IMR-90 (cell line): ENCODE measurements around the gene INF2. TPM values are rescaled to one million over a fixed set of nuclear protein-coding genes. Genes with fewer than 3 reads are reported as not detected.

ENCODE experiments used
- ATAC-seq: fragments of 200-7000 bp; cut with Tn5 transposase; 2 replicates; pipeline ENCODE4 v1.9.1; 2020; ENCODE audit warnings: low read depth, mild to moderate bottlenecking, moderate library complexity
- BruUV-seq: library from RNA; stranded (reverse); fragments of 400-500 nt; replicated peaks from 2 replicates; lab custom pipeline; 2021; lab: Mats Ljungman, UMichigan
- CTCF ChIA-PET: fragments of 300-600 bp; formaldehyde crosslinking; extraction: SDS; loops from one replicate; lab custom pipeline; 2021; ENCODE audit warnings: antibody characterized with exemption; lab: Yijun Ruan, JAX
- POLR2A ChIA-PET: fragments of 300-600 bp; sonication (Branson Sonifier 250); formaldehyde crosslinking; loops from one replicate; lab custom pipeline; 2022; ENCODE audit warnings: antibody characterized with exemption; ENCODE audit not compliant: unreplicated experiment; lab: Charles Lee
- DNase-seq: peaks from one replicate; pipeline ENCODE4 v3.0.0; 2013
- H2AFZ ChIP-seq: replicated peaks from 2 replicates; pipeline ENCODE3; 2013; ENCODE audit warnings: low read length, mild to moderate bottlenecking; ENCODE audit not compliant: poor library complexity
- H2AK5ac ChIP-seq: 2 replicates; pipeline ENCODE4 v1.6.1; 2013; ENCODE audit warnings: low read depth, low read length, inconsistent platforms
- H2AK9ac ChIP-seq: replicated peaks from 2 replicates; pipeline ENCODE3; 2013; ENCODE audit warnings: mild to moderate bottlenecking, low read depth, low read length, moderate library complexity; ENCODE audit not compliant: poor library complexity
- H2BK120ac ChIP-seq: 2 replicates; pipeline ENCODE4 v1.6.1; 2013; ENCODE audit warnings: low read depth, low read length, inconsistent platforms
- H2BK15ac ChIP-seq: 3 replicates; pipeline ENCODE4 v1.6.1; 2013; ENCODE audit warnings: low read depth, low read length, inconsistent platforms
- H2BK20ac ChIP-seq: 2 replicates; pipeline ENCODE4 v1.6.1; 2013; ENCODE audit warnings: low read depth, mild to moderate bottlenecking, inconsistent platforms, low read length, moderate library complexity
- H2BK5ac ChIP-seq: 2 replicates; pipeline ENCODE4 v1.6.1; 2013; ENCODE audit warnings: mild to moderate bottlenecking, low read depth, low read length, inconsistent platforms; ENCODE audit not compliant: poor library complexity, severe bottlenecking
- H3K14ac ChIP-seq: replicated peaks from 2 replicates; pipeline ENCODE4 v1.6.1; 2013; ENCODE audit warnings: low read depth, low read length, inconsistent platforms
- H3K18ac ChIP-seq: 2 replicates; pipeline ENCODE4 v1.6.1; 2013; ENCODE audit warnings: low read depth, low read length, control low read depth
- H3K23ac ChIP-seq: 2 replicates; pipeline ENCODE4 v1.6.1; 2013; ENCODE audit warnings: low read depth, low read length, inconsistent platforms
- H3K27ac ChIP-seq: 2 replicates; pipeline ENCODE4 v1.5.1; 2013; ENCODE audit warnings: mild to moderate bottlenecking, control low read depth, low read length; ENCODE audit not compliant: insufficient read depth
- H3K27me3 ChIP-seq: 2 replicates; pipeline ENCODE4 v1.6.1; 2013; ENCODE audit warnings: low read length; ENCODE audit not compliant: control insufficient read depth, insufficient read depth
- H3K36me3 ChIP-seq: 2 replicates; pipeline ENCODE4 v1.6.1; 2013; ENCODE audit warnings: low read length, mixed read lengths; ENCODE audit not compliant: control insufficient read depth, insufficient read depth
- H3K4ac ChIP-seq: 2 replicates; pipeline ENCODE4 v1.6.1; 2013; ENCODE audit warnings: low read depth, low read length, inconsistent platforms
- H3K4me1 ChIP-seq: 2 replicates; pipeline ENCODE4 v1.6.1; 2013; ENCODE audit warnings: low read length, mixed read lengths; ENCODE audit not compliant: control insufficient read depth, insufficient read depth
- H3K4me2 ChIP-seq: 2 replicates; pipeline ENCODE4 v1.6.1; 2013; ENCODE audit warnings: low read depth, mild to moderate bottlenecking, control low read depth, low read length, moderate library complexity
- H3K4me3 ChIP-seq: 2 replicates; pipeline ENCODE4 v1.5.1; 2013; ENCODE audit warnings: low read depth, mild to moderate bottlenecking, control low read depth, low read length, moderate library complexity; ENCODE audit not compliant: insufficient read depth
- H3K56ac ChIP-seq: 2 replicates; pipeline ENCODE4 v1.6.1; 2013; ENCODE audit warnings: low read length, inconsistent platforms; ENCODE audit not compliant: insufficient read depth; ENCODE audit errors: extremely low read depth
- H3K79me1 ChIP-seq, 2 experiments: 2 replicates each; pipeline ENCODE4 v1.6.1; 2013; ENCODE audit warnings: low read length in 2 of 2, inconsistent platforms in 1 of 2, low read depth in 1 of 2
- H3K9ac ChIP-seq: 2 replicates; pipeline ENCODE4 v1.6.1; 2013; ENCODE audit warnings: low read depth, low read length, control low read depth
- H3K9me1 ChIP-seq: 2 replicates; pipeline ENCODE4 v1.6.1; 2013; ENCODE audit warnings: low read length, inconsistent platforms; ENCODE audit not compliant: insufficient read depth
- H3K9me3 ChIP-seq: 2 replicates; pipeline ENCODE4 v1.6.1; 2013; ENCODE audit warnings: low read length; ENCODE audit not compliant: control insufficient read depth, insufficient read depth
- H4K20me1 ChIP-seq: 2 replicates; pipeline ENCODE4 v1.6.1; 2013; ENCODE audit warnings: low read length, inconsistent platforms; ENCODE audit not compliant: insufficient read depth
- H4K5ac ChIP-seq: 2 replicates; pipeline ENCODE4 v1.6.1; 2013; ENCODE audit warnings: mild to moderate bottlenecking, low read depth, low read length, control low read depth
- H4K8ac ChIP-seq, 2 experiments: 2 replicates each; pipeline ENCODE4 v1.6.1; 2013; ENCODE audit warnings: low read depth in 2 of 2, low read length in 2 of 2, control low read depth in 1 of 2, inconsistent platforms in 1 of 2
- H4K91ac ChIP-seq: 2 replicates; pipeline ENCODE4 v1.6.1; 2013; ENCODE audit warnings: low read depth, low read length, inconsistent platforms; ENCODE audit not compliant: insufficient read depth
- BHLHE40 ChIP-seq: fragments of 150-350 bp; IDR thresholded peaks from 2 replicates; pipeline ENCODE4 v1.6.1; 2016; ENCODE audit warnings: mild to moderate bottlenecking, low read depth, low read length
- CEBPB ChIP-seq: IDR thresholded peaks from 2 replicates; pipeline ENCODE4 v1.6.1; 2012; ENCODE audit warnings: low read depth, low read length, improper control_type of control experiment
- CHD1 ChIP-seq: IDR thresholded peaks from 2 replicates; pipeline ENCODE4 v1.6.1; 2012; ENCODE audit warnings: low read depth, low read length, improper control_type of control experiment
- FOS ChIP-seq: fragments of 150-350 bp; IDR thresholded peaks from 2 replicates; pipeline ENCODE4 v1.6.1; 2016; ENCODE audit warnings: low read depth, low read length
- MAFK ChIP-seq: IDR thresholded peaks from 2 replicates; pipeline ENCODE4 v1.6.1; 2012; ENCODE audit warnings: low read depth, low read length, improper control_type of control experiment
- MAZ ChIP-seq: IDR thresholded peaks from 2 replicates; pipeline ENCODE4 v1.6.1; 2012; ENCODE audit warnings: low read depth, mild to moderate bottlenecking, low read length, improper control_type of control experiment, moderate library complexity, borderline replicate concordance
- MXI1 ChIP-seq: IDR thresholded peaks from 2 replicates; pipeline ENCODE4 v1.6.1; 2012; ENCODE audit warnings: low read depth, mild to moderate bottlenecking, low read length, moderate library complexity, borderline replicate concordance
- NFE2L2 ChIP-seq: fragments of 150-350 bp; IDR thresholded peaks from 2 replicates; pipeline ENCODE4 v1.6.1; 2016; ENCODE audit warnings: low read depth, mild to moderate bottlenecking, low read length
- POLR2A ChIP-seq: IDR thresholded peaks from 2 replicates; pipeline ENCODE4 v1.6.1; 2012; ENCODE audit warnings: mild to moderate bottlenecking, low read depth, low read length
- RAD21 ChIP-seq: IDR thresholded peaks from 2 replicates; pipeline ENCODE4 v1.6.1; 2012; ENCODE audit warnings: low read length, improper control_type of control experiment
- RCOR1 ChIP-seq: IDR thresholded peaks from 2 replicates; pipeline ENCODE4 v1.6.1; 2012; ENCODE audit warnings: mild to moderate bottlenecking, low read length, improper control_type of control experiment; ENCODE audit not compliant: insufficient replicate concordance
- RFX5 ChIP-seq: IDR thresholded peaks from 2 replicates; pipeline ENCODE4 v1.8.0; 2012; ENCODE audit warnings: low read depth, mild to moderate bottlenecking, low read length, moderate library complexity
- SMC3 ChIP-seq: fragments of 150-350 bp; IDR thresholded peaks from 2 replicates; pipeline ENCODE4 v1.6.1; 2016; ENCODE audit warnings: low read depth, mild to moderate bottlenecking, antibody characterized with exemption, low read length, moderate library complexity
- WGBS, 2 experiments: methylation state at CpG; one replicate each; pipeline versions ENCODE4 v1.1.5 to v1.1.7; 2013; ENCODE audit warnings: missing lambda C conversion rate in 2 of 2; ENCODE audit not compliant: insufficient read length in 1 of 2; ENCODE audit errors: extremely low coverage in 2 of 2; 5-methylcytosine and 5-hydroxymethylcytosine counted together
- dilution Hi-C: fragments of 300-500 bp; cut with HindIII; formaldehyde crosslinking; loops from one replicate; pipeline ENCODE4 v1.14.3; 2018; ENCODE audit warnings: low sequenced_read_pairs; ENCODE audit not compliant: unreplicated experiment
- in situ Hi-C: fragments of 300-500 bp; cut with MboI; formaldehyde crosslinking; loops from 3 replicates; pipeline ENCODE4 v1.14.3; 2019; ENCODE audit warnings: low sequenced_read_pairs, inconsistent platforms, mixed read lengths
- intact Hi-C: fragments of 100-400 bp; cut with micrococcal nuclease; formaldehyde crosslinking; loops from 2 replicates; pipeline ENCODE4 v1.10.0; 2022
- polyA plus RNA-seq, 3 experiments: library from polyadenylated mRNA; depleted of rRNA; stranded (reverse); fragments of >200 nt; gene quantifications; 2 replicates each; pipeline ENCODE4 v1.2.3, GENCODE V29; 2012; ENCODE audit warnings: low replicate concordance in 1 of 3
- total RNA-seq: library from RNA; depleted of rRNA; stranded (reverse); fragments of >200 nt; gene quantifications from 2 replicates; pipeline ENCODE4 v1.2.3, GENCODE V29; 2012
- TF ChIP-seq, protein P1 (sequence below): conservative IDR thresholded peaks from 2 replicates; pipeline ENCODE4 v1.5.1; 2012; ENCODE audit warnings: mild to moderate bottlenecking, low read depth, low read length, improper control_type of control experiment
- TF ChIP-seq, protein P2 (sequence below): fragments of 150-350 bp; IDR thresholded peaks from 2 replicates; pipeline ENCODE4 v1.6.1; 2016; ENCODE audit warnings: low read depth, mild to moderate bottlenecking, low read length, moderate library complexity, borderline replicate concordance
- TF ChIP-seq, protein P3 (sequence below): fragments of 150-350 bp; IDR thresholded peaks from 2 replicates; pipeline ENCODE4 v1.6.1; 2017; ENCODE audit warnings: mild to moderate bottlenecking, antibody characterized with exemption, low read length, low read depth

The INF2 gene
- total and polyA plus RNA-seq, 2 of the 4 experiments (the other 2 are of a cell fraction): 16.8 to 62.1 TPM

DNA sequence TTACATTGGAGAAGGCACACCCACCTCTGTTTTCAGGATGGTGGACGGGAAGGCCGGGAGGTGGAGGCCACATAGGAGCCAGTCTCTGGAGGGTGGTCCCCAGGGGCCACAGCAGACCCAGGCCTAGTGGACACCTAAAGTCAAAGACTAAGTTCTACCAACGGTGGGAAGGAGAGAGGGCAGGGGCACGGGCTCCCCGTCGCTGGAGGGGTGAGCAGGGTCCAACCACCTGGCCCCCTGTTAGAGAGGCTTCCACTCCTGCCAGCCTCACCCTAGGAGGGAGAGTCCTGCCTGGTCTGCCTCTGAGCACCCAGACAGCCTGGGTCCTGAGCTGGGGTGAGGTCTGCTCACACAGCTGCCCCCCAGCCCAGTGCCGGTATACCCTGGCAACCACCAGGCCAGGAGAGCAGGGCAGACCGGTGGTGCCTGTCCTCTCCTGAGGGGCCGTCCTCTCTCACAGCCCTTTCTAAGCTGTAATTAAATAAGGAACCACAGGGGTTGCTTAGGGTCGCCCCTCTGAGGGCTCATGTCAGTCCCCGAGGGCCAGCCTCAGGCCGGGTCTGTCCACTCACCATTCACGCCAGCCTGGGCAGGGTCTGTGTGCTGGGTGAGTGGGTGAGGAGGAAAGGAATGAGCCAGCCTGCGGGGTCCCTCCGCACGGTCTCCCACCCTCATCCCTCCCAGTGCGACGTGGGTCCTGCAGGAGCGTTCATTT, 2.3 kb downstream of the INF2 start:
- CTCF ChIA-PET: no interaction called here
- TF ChIP-seq POLR2A: no peak
- no peak for TF ChIP-seq CEBPB
- TF ChIP-seq RCOR1: no peak
- no peak for TF ChIP-seq SMC3
- no peak for TF ChIP-seq RAD21
- TF ChIP-seq, protein P1, sequence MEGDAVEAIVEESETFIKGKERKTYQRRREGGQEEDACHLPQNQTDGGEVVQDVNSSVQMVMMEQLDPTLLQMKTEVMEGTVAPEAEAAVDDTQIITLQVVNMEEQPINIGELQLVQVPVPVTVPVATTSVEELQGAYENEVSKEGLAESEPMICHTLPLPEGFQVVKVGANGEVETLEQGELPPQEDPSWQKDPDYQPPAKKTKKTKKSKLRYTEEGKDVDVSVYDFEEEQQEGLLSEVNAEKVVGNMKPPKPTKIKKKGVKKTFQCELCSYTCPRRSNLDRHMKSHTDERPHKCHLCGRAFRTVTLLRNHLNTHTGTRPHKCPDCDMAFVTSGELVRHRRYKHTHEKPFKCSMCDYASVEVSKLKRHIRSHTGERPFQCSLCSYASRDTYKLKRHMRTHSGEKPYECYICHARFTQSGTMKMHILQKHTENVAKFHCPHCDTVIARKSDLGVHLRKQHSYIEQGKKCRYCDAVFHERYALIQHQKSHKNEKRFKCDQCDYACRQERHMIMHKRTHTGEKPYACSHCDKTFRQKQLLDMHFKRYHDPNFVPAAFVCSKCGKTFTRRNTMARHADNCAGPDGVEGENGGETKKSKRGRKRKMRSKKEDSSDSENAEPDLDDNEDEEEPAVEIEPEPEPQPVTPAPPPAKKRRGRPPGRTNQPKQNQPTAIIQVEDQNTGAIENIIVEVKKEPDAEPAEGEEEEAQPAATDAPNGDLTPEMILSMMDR: no peak
- no peak for TF ChIP-seq CHD1
- no peak for TF ChIP-seq MXI1
- no peak for TF ChIP-seq BHLHE40
- no peak for TF ChIP-seq RFX5
- TF ChIP-seq NFE2L2: no peak
- TF ChIP-seq, protein P2, sequence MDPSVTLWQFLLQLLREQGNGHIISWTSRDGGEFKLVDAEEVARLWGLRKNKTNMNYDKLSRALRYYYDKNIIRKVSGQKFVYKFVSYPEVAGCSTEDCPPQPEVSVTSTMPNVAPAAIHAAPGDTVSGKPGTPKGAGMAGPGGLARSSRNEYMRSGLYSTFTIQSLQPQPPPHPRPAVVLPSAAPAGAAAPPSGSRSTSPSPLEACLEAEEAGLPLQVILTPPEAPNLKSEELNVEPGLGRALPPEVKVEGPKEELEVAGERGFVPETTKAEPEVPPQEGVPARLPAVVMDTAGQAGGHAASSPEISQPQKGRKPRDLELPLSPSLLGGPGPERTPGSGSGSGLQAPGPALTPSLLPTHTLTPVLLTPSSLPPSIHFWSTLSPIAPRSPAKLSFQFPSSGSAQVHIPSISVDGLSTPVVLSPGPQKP: no peak
- TF ChIP-seq MAZ: no peak
- no peak for TF ChIP-seq FOS
- TF ChIP-seq MAFK: no peak
- TF ChIP-seq, protein P3, sequence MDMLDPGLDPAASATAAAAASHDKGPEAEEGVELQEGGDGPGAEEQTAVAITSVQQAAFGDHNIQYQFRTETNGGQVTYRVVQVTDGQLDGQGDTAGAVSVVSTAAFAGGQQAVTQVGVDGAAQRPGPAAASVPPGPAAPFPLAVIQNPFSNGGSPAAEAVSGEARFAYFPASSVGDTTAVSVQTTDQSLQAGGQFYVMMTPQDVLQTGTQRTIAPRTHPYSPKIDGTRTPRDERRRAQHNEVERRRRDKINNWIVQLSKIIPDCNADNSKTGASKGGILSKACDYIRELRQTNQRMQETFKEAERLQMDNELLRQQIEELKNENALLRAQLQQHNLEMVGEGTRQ: no peak
- Histone ChIP-seq H3K23ac (no peak overlapping the region), H2BK5ac (no peak overlapping the region), H3K27ac (no peak overlapping the region), H3K9ac (no peak overlapping the region), H4K8ac (no peak overlapping the region), H2AK9ac (peak overlapping the region; percentile 21), H2AFZ (no peak overlapping the region), H2BK120ac (no peak overlapping the region), H3K4me2 (peak overlapping the region; percentile 87), H3K27me3 (no peaks in the 10 kb centered on the region), H2BK15ac (no peak overlapping the region), H3K36me3 (peaks cover 26% of the 10 kb centered on the region), H2BK20ac (no peak overlapping the region), H2AK5ac (no peak overlapping the region), H3K4me1 (peaks cover 43% of the 10 kb centered on the region), H3K4me3 (no peak overlapping the region), H4K5ac (no peak overlapping the region), H4K20me1 (peaks cover 67% of the 10 kb centered on the region), H3K9me1 (peaks cover 5% of the 10 kb centered on the region; the same call in 1 of the 2 replicates), H3K79me1 (peaks cover 0 to 52% of the 10 kb centered on the region in 2 experiments; a peak in 3 of 4 replicates), H3K56ac (no peak overlapping the region), H3K14ac (no peak overlapping the region), H4K91ac (no peak overlapping the region), H3K4ac (no peak overlapping the region), H3K18ac (no peak overlapping the region), H3K9me3 (no peaks in the 10 kb centered on the region)
- no CpG with 5 or more reads among the region's 19 CpGs for WGBS, 2 experiments
- intact Hi-C loops (no loop called here), in situ Hi-C loops (no loop called here), dilution Hi-C loops (no loop called here)
- no peak for ATAC-seq
- DNase-seq: no peak
- POLR2A ChIA-PET: no interaction called here
- BruUV-seq: no TSS peak
